Neuronal stem cell (in vitro differentiated cells): ENCODE measurements around the gene MTERF1.

Source experiments
- DNase-seq: peaks from one replicate; pipeline ENCODE4 v3.0.0-alpha.2; 2013; ENCODE audit warnings: low spot score
- H2AFZ ChIP-seq: one replicate; pipeline ENCODE4 v1.6.1; 2013; ENCODE audit warnings: mild to moderate bottlenecking, low read length, inconsistent platforms
- H2AK5ac ChIP-seq: 2 replicates; pipeline ENCODE4 v1.6.1; 2013; ENCODE audit warnings: low read depth, mild to moderate bottlenecking, inconsistent platforms, low read length, moderate library complexity, mixed read lengths
- H2BK120ac ChIP-seq: 2 replicates; pipeline ENCODE4 v1.6.1; 2013; ENCODE audit warnings: low read depth, mild to moderate bottlenecking, inconsistent platforms, low read length, moderate library complexity, mixed read lengths
- H2BK12ac ChIP-seq: one replicate; pipeline ENCODE4 v1.6.1; 2013; ENCODE audit warnings: low read length, inconsistent platforms
- H2BK15ac ChIP-seq: 2 replicates; pipeline ENCODE4 v1.6.1; 2013; ENCODE audit warnings: mild to moderate bottlenecking, low read length, inconsistent platforms, mixed read lengths
- H2BK5ac ChIP-seq: one replicate; pipeline ENCODE4 v1.6.1; 2013; ENCODE audit warnings: inconsistent platforms, mild to moderate bottlenecking, low read length, moderate library complexity
- H3K14ac ChIP-seq: one replicate; pipeline ENCODE4 v1.6.1; 2013; ENCODE audit warnings: low read length, inconsistent platforms
- H3K18ac ChIP-seq: 2 replicates; pipeline ENCODE4 v1.6.1; 2013; ENCODE audit warnings: low read length, inconsistent platforms
- H3K23ac ChIP-seq: 2 replicates; pipeline ENCODE4 v1.6.1; 2013; ENCODE audit warnings: low read depth, mild to moderate bottlenecking, mixed read lengths, low read length, inconsistent platforms; ENCODE audit not compliant: poor library complexity
- H3K27ac ChIP-seq: replicated peaks from 3 replicates; pipeline ENCODE4 v1.5.1; 2013; ENCODE audit warnings: low read length, inconsistent platforms
- H3K27me3 ChIP-seq, 3 experiments: 2 replicates each; pipeline ENCODE4 v1.6.1; 2013; ENCODE audit warnings: low read length in 3 of 3, mild to moderate bottlenecking in 2 of 3, inconsistent platforms in 1 of 3, low read depth in 1 of 3, mixed read lengths in 1 of 3, moderate library complexity in 1 of 3; ENCODE audit not compliant: control insufficient read depth in 3 of 3, insufficient read depth in 3 of 3
- H3K36me3 ChIP-seq, 2 donors: replicated peaks in 1 of 2; 2 replicates each; pipeline ENCODE4 v1.6.1; 2013; ENCODE audit warnings: low read length in 2 of 2; ENCODE audit not compliant: control insufficient read depth in 2 of 2, insufficient read depth in 2 of 2
- H3K4ac ChIP-seq: 2 replicates; pipeline ENCODE4 v1.6.1; 2013; ENCODE audit warnings: inconsistent platforms, mild to moderate bottlenecking, low read length, moderate library complexity
- H3K4me1 ChIP-seq, 2 donors: 1 replicate in 1 of 2; 2 replicates in 1 of 2; pipeline ENCODE4 v1.6.1; 2013; ENCODE audit warnings: low read length in 2 of 2, low read depth in 1 of 2; ENCODE audit not compliant: control insufficient read depth in 2 of 2, insufficient read depth in 1 of 2
- H3K4me2 ChIP-seq: one replicate; pipeline ENCODE4 v1.6.1; 2013; ENCODE audit warnings: mild to moderate bottlenecking, low read length, inconsistent platforms; ENCODE audit not compliant: insufficient read depth, poor library complexity, severe bottlenecking
- H3K4me3 ChIP-seq, 2 donors: 2 replicates each; pipeline ENCODE4 v1.5.1; 2013; ENCODE audit warnings: low read length in 2 of 2, mild to moderate bottlenecking in 2 of 2, inconsistent platforms in 1 of 2, moderate library complexity in 1 of 2
- H3K79me1 ChIP-seq: one replicate; pipeline ENCODE4 v1.6.1; 2013; ENCODE audit warnings: low read depth, mild to moderate bottlenecking, inconsistent platforms, low read length, moderate library complexity
- H3K9ac ChIP-seq: one replicate; pipeline ENCODE4 v1.6.1; 2013; ENCODE audit warnings: mild to moderate bottlenecking, low read depth, low read length, inconsistent platforms; ENCODE audit not compliant: poor library complexity
- H3K9me3 ChIP-seq, 2 donors: replicated peaks in 1 of 2; 2 replicates each; pipeline versions ENCODE3 to v1.6.1; 2013; ENCODE audit warnings: low read length in 2 of 2, mild to moderate bottlenecking in 2 of 2, inconsistent platforms in 1 of 2, low read depth in 1 of 2, mixed read lengths in 1 of 2, moderate library complexity in 1 of 2; ENCODE audit not compliant: control insufficient read depth in 2 of 2, insufficient read depth in 1 of 2
- H4K8ac ChIP-seq: one replicate; pipeline ENCODE4 v1.6.1; 2013; ENCODE audit warnings: low read depth, mild to moderate bottlenecking, inconsistent platforms, low read length, moderate library complexity
- H4K91ac ChIP-seq: one replicate; pipeline ENCODE4 v1.6.1; 2013; ENCODE audit warnings: low read length, low read depth, mild to moderate bottlenecking, inconsistent platforms; ENCODE audit not compliant: poor library complexity
- WGBS, 2 donors: extraction: QIAGEN DNeasy Blood & Tissue Kit; methylation state at CpG; one replicate each; pipeline ENCODE4 v1.1.7; 2013; ENCODE audit warnings: missing lambda C conversion rate in 2 of 2, mixed read lengths in 1 of 2; ENCODE audit not compliant: insufficient read length in 2 of 2, insufficient replicate concordance in 1 of 2; ENCODE audit errors: extremely low coverage in 2 of 2; 5-methylcytosine and 5-hydroxymethylcytosine counted together

Gene MTERF1

DNA sequence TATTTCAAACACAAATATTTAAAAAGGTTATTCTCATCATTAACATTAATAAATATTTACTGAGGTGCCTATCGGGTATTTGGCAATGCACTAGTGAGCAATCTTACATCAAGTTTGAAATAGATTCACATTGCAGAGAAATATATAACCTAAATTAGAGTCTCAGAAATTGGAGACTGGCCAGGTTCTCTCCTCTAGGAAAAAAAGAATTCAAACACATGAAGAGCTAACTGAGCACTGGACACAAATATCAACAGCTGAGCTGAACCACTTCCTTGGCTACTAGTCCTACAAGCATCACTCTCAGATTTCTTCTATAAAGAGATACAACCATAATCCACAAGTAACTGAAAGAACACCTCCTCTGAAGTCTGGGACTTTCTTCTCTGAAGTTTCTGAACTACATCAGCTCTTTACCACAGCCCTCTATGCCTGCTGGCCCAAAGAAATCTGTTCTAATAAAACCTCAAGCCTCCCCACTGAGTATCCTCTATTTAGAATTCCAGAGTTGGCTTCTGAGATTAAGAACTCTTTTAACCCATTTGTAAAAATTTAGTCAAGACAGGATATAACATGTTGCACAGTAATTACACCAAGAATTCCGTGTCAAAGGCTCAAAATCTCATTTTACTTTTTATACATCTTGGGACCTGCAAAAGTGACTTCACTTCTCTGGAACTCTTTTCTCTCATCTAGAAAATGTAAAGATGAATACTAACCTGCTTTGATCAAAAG lies 45.2 kb downstream of the MTERF1 start:
- H3K18ac ChIP-seq = no peak overlapping the region
- H3K27me3 ChIP-seq = no peaks in the 10 kb centered on the region
- peaks cover 0 to 5% of the 10 kb centered on the region in 2 donors for H3K9me3 ChIP-seq
- no peak overlapping the region for H2BK5ac ChIP-seq
- H2AFZ ChIP-seq = peak overlapping the region; percentile 13
- H3K4ac ChIP-seq = no peak overlapping the region
- no peak overlapping the region for H2BK120ac ChIP-seq
- H3K27ac ChIP-seq = no peak overlapping the region
- no peak overlapping the region for H3K23ac ChIP-seq
- WGBS, 2 donors = no CpG with 5 or more reads among the region's 2 CpGs
- H4K8ac ChIP-seq = no peak overlapping the region
- DNase-seq = no peak
- no peak overlapping the region for H3K9ac ChIP-seq
- H3K36me3 ChIP-seq = no peaks in the 10 kb centered on the region
- H2AK5ac ChIP-seq = no peak overlapping the region
- no peak overlapping the region for H2BK15ac ChIP-seq
- H3K4me1 ChIP-seq = peaks cover 0 to 18% of the 10 kb centered on the region in 2 donors
- H2BK12ac ChIP-seq = no peak overlapping the region
- peaks cover 2% of the 10 kb centered on the region for H3K79me1 ChIP-seq
- H4K91ac ChIP-seq = no peak overlapping the region
- no peak overlapping the region for H3K4me2 ChIP-seq
- H3K4me3 ChIP-seq = no peak overlapping the region
- no peak overlapping the region for H3K14ac ChIP-seq

GRCh38 chr7:91832493-91833045 lies 47.9 kb downstream of the MTERF1 start:
- Histone ChIP-seq H2BK15ac (no peak overlapping the region), H4K91ac (no peak overlapping the region), H3K4me3 (no peak overlapping the region), H3K36me3 (no peaks in the 10 kb centered on the region), H3K27ac (no peak overlapping the region), H3K9me3 (peaks cover 0 to 5% of the 10 kb centered on the region in 2 donors), H4K8ac (no peak overlapping the region), H3K4me2 (no peak overlapping the region), H3K4me1 (peaks cover 0 to 18% of the 10 kb centered on the region in 2 donors), H2BK5ac (no peak overlapping the region), H3K27me3 (no peaks in the 10 kb centered on the region), H2BK120ac (no peak overlapping the region), H3K79me1 (peaks cover 2% of the 10 kb centered on the region), H3K4ac (no peak overlapping the region), H2AFZ (no peak overlapping the region), H3K23ac (no peak overlapping the region), H3K18ac (no peak overlapping the region), H2BK12ac (no peak overlapping the region), H3K9ac (no peak overlapping the region), H2AK5ac (no peak overlapping the region), H3K14ac (no peak overlapping the region)
- DNase-seq = no peak
- no CpG with 5 or more reads among the region's 7 CpGs for WGBS, 2 donors

DNA sequence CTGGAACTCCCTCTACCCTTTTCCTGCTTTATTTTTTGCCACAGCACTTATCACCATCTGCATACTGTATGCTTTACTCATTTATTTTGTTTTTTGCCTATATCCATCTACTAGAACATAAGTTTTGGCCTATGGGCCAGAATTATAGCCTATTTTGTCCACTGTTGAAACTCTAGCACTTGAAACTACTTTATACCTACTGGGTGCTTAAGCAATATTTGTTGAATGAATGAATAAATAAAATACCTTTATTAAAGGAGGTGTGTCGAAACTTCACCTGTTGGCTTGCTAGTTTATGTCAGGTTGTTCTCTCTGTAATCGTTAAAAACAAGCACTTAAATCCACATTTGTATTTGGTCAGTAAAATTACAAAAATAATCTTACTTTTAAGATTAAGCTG lies 53.3 kb downstream of the MTERF1 start:
- DNase-seq = no peak
- no peak overlapping the region for H2AK5ac ChIP-seq
- H4K8ac ChIP-seq = no peak overlapping the region
- no peak overlapping the region for H3K27ac ChIP-seq
- H3K4me3 ChIP-seq = no peak overlapping the region
- H3K36me3 ChIP-seq = no peaks in the 10 kb centered on the region
- H3K23ac ChIP-seq = no peak overlapping the region
- H2AFZ ChIP-seq = no peak overlapping the region
- H3K9me3 ChIP-seq = peaks cover 0 to 11% of the 10 kb centered on the region in 2 donors
- no peaks in the 10 kb centered on the region for H3K79me1 ChIP-seq
- H3K9ac ChIP-seq = no peak overlapping the region
- H3K27me3 ChIP-seq = no peaks in the 10 kb centered on the region
- no peak overlapping the region for H3K4ac ChIP-seq
- no peak overlapping the region for H2BK120ac ChIP-seq
- H3K14ac ChIP-seq = no peak overlapping the region
- no peak overlapping the region for H2BK12ac ChIP-seq
- WGBS, 2 donors = no CpG with 5 or more reads among the region's 2 CpGs
- H3K4me2 ChIP-seq = no peak overlapping the region
- no peak overlapping the region for H4K91ac ChIP-seq
- H2BK15ac ChIP-seq = no peak overlapping the region
- no peak overlapping the region for H2BK5ac ChIP-seq
- no peaks in the 10 kb centered on the region for H3K4me1 ChIP-seq
- H3K18ac ChIP-seq = no peak overlapping the region

- Histone ChIP-seq H3K18ac (no peak overlapping the region), H3K27ac (no peak overlapping the region), H2BK12ac (no peak overlapping the region), H3K4me2 (no peak overlapping the region), H3K27me3 (no peaks in the 10 kb centered on the region), H3K36me3 (no peaks in the 10 kb centered on the region), H2BK15ac (no peak overlapping the region), H2BK120ac (no peak overlapping the region), H3K14ac (no peak overlapping the region), H3K4me1 (no peaks in the 10 kb centered on the region), H2AFZ (no peak overlapping the region), H3K79me1 (no peaks in the 10 kb centered on the region), H3K4ac (no peak overlapping the region), H3K23ac (no peak overlapping the region), H4K91ac (no peak overlapping the region), H2AK5ac (no peak overlapping the region), H3K9ac (no peak overlapping the region), H2BK5ac (no peak overlapping the region), H4K8ac (no peak overlapping the region), H3K4me3 (no peak overlapping the region), H3K9me3 (peaks cover 0 to 9% of the 10 kb centered on the region in 2 donors)
- no peak for DNase-seq
- no CpG with 5 or more reads among the region's 1 CpG for WGBS, 2 donors
Observed at GRCh38 chr7:91826377-91826776, 54.1 kb downstream of the MTERF1 start.
